Suprapubic skin (tissue), 4 donors: ENCODE results near the gene PRRT4. TPM values are rescaled to one million over a fixed set of nuclear protein-coding genes. Genes with fewer than 3 reads are reported as not detected.

Experiments used
- DNase-seq, 2 donors: peaks; one replicate each; pipeline ENCODE4 v3.0.0-alpha.2; 2019; ENCODE audit warnings: low spot score in 2 of 2
- H3K27ac ChIP-seq: fragments of 200-600 bp; sonication (generic); one replicate; pipeline ENCODE4 v1.5.1; 2019
- H3K27me3 ChIP-seq: fragments of 200-600 bp; sonication (generic); one replicate; pipeline ENCODE4 v1.5.1; 2019
- H3K36me3 ChIP-seq: fragments of 200-600 bp; sonication (generic); one replicate; pipeline ENCODE4 v1.5.1; 2019
- H3K4me1 ChIP-seq: fragments of 200-600 bp; sonication (generic); one replicate; pipeline ENCODE4 v1.5.1; 2019
- H3K4me3 ChIP-seq: fragments of 200-600 bp; sonication (generic); one replicate; pipeline ENCODE4 v1.5.1; 2019; ENCODE audit warnings: mild to moderate bottlenecking
- H3K9me3 ChIP-seq: fragments of 200-600 bp; sonication (generic); one replicate; pipeline ENCODE4 v1.5.1; 2019
- CTCF ChIP-seq, 2 donors: fragments of 200-600 bp in 1 of 2; fragments of 450-650 bp in 1 of 2; sonication (generic) in 1 of 2; IDR thresholded peaks; one replicate each; pipeline ENCODE4 v1.5.1; 2016 to 2019; ENCODE audit warnings: antibody characterized with exemption in 2 of 2, mild to moderate bottlenecking in 1 of 2, moderate library complexity in 1 of 2
- EP300 ChIP-seq: sonication (generic); formaldehyde crosslinking; IDR thresholded peaks from one replicate; pipeline ENCODE4 v1.6.1; 2017; ENCODE audit warnings: antibody characterized with exemption
- POLR2A ChIP-seq, 2 donors: fragments of 450-650 bp; IDR thresholded peaks; one replicate each; pipeline ENCODE4 v1.6.1; 2017; ENCODE audit warnings: antibody characterized with exemption in 2 of 2, mild to moderate bottlenecking in 2 of 2, moderate library complexity in 2 of 2
- POLR2AphosphoS5 ChIP-seq, 3 donors: sonication (generic); formaldehyde crosslinking; IDR thresholded peaks; one replicate each; pipeline ENCODE4 v1.6.1; 2017; ENCODE audit warnings: antibody characterized with exemption in 3 of 3
- WGBS: methylation state at CpG from one replicate; pipeline ENCODE4 v1.1.5; 2018; 5-methylcytosine and 5-hydroxymethylcytosine counted together
- total RNA-seq, 4 donors: library from RNA; depleted of rRNA; stranded (reverse); fragments of >200 nt; gene quantifications; one replicate each; pipeline ENCODE4 v1.1.0, GENCODE V29; 2016

PRRT4 gene
- total RNA-seq, 4 donors from 2014 or later: 1.4 to 13.0 (median 6.4) TPM

- no peaks in the 10 kb centered on the region for H3K9me3 ChIP-seq
- peaks cover 31% of the 10 kb centered on the region for H3K36me3 ChIP-seq
- no peak overlapping the region for H3K4me3 ChIP-seq
- peaks cover 12% of the 10 kb centered on the region for H3K4me1 ChIP-seq
- no peaks in the 10 kb centered on the region for H3K27me3 ChIP-seq
- TF ChIP-seq EP300 (no peak), CTCF (IDR thresholded peaks at IDR 0.05) (no peak), POLR2AphosphoS5 (IDR thresholded peaks at IDR 0.05) (no peak), POLR2A (IDR thresholded peaks at IDR 0.05) (no peak)
- WGBS: 86% methylated on average over 1 of the region's 2 CpGs
- DNase-seq: no peak
- H3K27ac ChIP-seq: no peak overlapping the region
Measured at GRCh38 chr7:128303133-128303532, 58.4 kb downstream of the PRRT4 start.

DNA sequence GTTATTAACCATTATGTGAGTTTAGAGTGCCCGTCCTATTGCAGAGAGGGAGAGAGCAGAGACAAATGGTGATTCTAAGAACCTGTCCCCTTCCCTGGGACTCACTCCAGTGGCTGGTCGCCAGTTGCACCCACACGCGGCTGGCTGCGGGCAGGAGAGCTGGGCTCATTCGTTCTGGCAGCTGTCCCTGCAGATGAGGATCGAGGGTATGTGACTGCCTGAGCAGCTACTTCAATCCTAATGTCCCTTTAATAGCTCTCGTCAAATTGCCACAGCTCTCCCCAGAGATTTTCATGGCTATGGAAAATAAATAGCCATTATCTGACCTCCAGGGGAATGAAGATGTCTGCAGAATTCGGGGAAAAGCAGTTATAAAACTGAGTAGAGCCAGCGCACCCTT, 59.4 kb downstream of the PRRT4 start:
- peaks cover 22% of the 10 kb centered on the region for H3K36me3 ChIP-seq
- DNase-seq: no peak

More for the DNA sequence above, 59.4 kb downstream of the PRRT4 start:
- TF ChIP-seq POLR2A (IDR thresholded peaks at IDR 0.05) (no peak), EP300 (no peak), CTCF (IDR thresholded peaks at IDR 0.05) (no peak), POLR2AphosphoS5 (IDR thresholded peaks at IDR 0.05) (no peak)
- WGBS: 49% methylated on average over 10 of the region's 10 CpGs
- Histone ChIP-seq H3K4me1 (peaks cover 12% of the 10 kb centered on the region), H3K9me3 (no peaks in the 10 kb centered on the region), H3K4me3 (no peak overlapping the region), H3K27ac (no peak overlapping the region), H3K27me3 (no peaks in the 10 kb centered on the region)

Other genes with a start within 250 kb of the PRRT4 start
- gene LEP, start 120.4 kb downstream of the PRRT4 start, total RNA-seq: 10 to 100 TPM in 1 of 4 donors, 1 to 10 TPM in 2, under 1 TPM in 1; 0.76 to 11.8 (median 4.8) TPM
- gene RBM28, start 17.8 kb downstream of the PRRT4 start, total RNA-seq: 10 to 100 TPM; 16.9 to 34.9 (median 25.6) TPM
- gene IMPDH1, start 48.3 kb upstream of the PRRT4 start, total RNA-seq: 10 to 100 TPM; 43.1 to 68.5 (median 47.4) TPM
- gene HILPDA, start 94.2 kb upstream of the PRRT4 start, total RNA-seq: 10 to 100 TPM; 16.0 to 35.8 (median 32.8) TPM
- gene METTL2B, start 115.1 kb upstream of the PRRT4 start, total RNA-seq: 10 to 100 TPM; 21.2 to 26.4 (median 22.7) TPM